RKO (cell line): Measurements from ENCODE around the gene TSPY4.
"Not testable (repeated sequence)": the region's sequence is repeated elsewhere in the genome, so short reads cannot be mapped to it uniquely, and the experiment has no call there.

Source experiments
- DNase-seq: peaks from one replicate; pipeline ENCODE4 v3.0.0-alpha.2; 2016; ENCODE audit warnings: low spot score

TSPY4 gene, protein sequence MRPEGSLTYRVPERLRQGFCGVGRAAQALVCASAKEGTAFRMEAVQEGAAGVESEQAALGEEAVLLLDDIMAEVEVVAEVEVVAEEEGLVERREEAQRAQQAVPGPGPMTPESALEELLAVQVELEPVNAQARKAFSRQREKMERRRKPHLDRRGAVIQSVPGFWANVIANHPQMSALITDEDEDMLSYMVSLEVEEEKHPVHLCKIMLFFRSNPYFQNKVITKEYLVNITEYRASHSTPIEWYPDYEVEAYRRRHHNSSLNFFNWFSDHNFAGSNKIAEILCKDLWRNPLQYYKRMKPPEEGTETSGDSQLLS

DNA sequence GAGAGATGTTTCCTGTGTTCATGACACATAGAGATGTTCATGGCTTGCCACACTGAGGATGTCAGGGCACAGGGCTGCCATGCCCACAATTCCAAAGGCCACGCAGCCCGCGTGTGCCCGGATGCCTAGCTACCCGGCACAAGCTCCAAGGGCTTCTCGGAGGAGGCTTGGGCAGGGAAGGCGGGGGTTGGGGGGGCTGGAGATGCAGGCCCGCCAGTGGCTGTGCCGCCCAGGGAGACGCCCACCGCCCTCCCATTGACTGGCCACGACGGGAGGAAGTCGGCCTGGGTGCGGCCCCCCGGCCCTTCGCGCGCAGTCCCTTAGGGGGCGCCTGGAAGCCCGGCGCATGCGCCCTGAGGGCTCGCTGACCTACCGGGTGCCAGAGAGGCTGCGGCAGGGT is at the start of gene TSPY4:
Gene TSPY4 (plus strand): TSS at position 301 of the 400 bp plus-strand sequence. CDS start 46 bp downstream, at position 347.
- DNase-seq = not testable (repeated sequence)

DNA sequence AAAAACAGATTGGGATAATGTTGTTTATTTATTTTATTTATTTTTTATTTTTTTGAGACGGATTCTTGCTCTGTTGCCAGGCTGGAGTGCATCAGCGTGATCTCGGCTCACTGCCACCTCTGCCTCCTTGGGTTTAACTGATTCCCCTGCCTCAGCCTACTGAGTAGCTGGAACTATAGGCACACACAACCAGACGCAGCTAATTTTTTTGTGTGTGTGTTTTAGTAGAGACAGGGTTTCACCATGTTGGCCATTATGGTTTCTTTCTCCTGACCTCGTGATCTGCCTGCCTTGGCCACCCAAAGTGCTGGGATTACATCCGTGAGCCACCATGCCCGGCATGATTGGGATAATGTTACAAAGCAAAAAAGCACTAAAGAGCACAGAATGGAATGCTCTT is 16.3 kb upstream of the TSPY4 start:
- DNase-seq = no peak

DNA sequence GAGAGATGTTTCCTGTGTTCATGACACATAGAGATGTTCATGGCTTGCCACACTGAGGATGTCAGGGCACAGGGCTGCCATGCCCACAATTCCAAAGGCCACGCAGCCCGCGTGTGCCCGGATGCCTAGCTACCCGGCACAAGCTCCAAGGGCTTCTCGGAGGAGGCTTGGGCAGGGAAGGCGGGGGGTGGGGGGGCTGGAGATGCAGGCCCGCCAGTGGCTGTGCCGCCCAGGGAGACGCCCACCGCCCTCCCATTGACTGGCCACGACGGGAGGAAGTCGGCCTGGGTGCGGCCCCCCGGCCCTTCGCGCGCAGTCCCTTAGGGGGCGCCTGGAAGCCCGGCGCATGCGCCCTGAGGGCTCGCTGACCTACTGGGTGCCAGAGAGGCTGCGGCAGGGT is 20.2 kb downstream of the TSPY4 start, which contains the start of gene TSPY8:
Gene TSPY8 (plus strand): TSS at position 301 of the 400 bp plus-strand sequence. CDS start 46 bp downstream, at position 347.
- not testable (repeated sequence) for DNase-seq
